HepG2 (cell line): Measurements from ENCODE around the gene JPH3. TPM values are rescaled to one million over a fixed set of nuclear protein-coding genes. Genes with fewer than 3 reads are reported as not detected.

ENCODE experiments used
- ATF7 ChIP-seq, 2 experiments: fragments of 450-650 bp in 1 of 2; sonication (generic) in 1 of 2; formaldehyde crosslinking in 1 of 2; IDR thresholded peaks; 2 replicates each; pipeline versions ENCODE4 v1.4.0 to v1.6.1; 2016 to 2020; ENCODE audit warnings: antibody characterized with exemption in 1 of 2, mild to moderate bottlenecking in 1 of 2, missing genetic modification reagents in 1 of 2
- CAMTA2 ChIP-seq: sonication (generic); formaldehyde crosslinking; IDR thresholded peaks from 2 replicates; pipeline ENCODE4 v1.4.0; 2020; ENCODE audit warnings: mild to moderate bottlenecking, missing genetic modification reagents, borderline replicate concordance
- FOXK2 ChIP-seq: fragments of 450-650 bp; IDR thresholded peaks from 2 replicates; pipeline ENCODE4 v1.6.1; 2016
- NFRKB ChIP-seq: fragments of 450-650 bp; IDR thresholded peaks from 2 replicates; pipeline ENCODE4 v1.6.1; 2017
- RAD51 ChIP-seq: fragments of 450-650 bp; IDR thresholded peaks from 2 replicates; pipeline ENCODE4 v1.6.1; 2016; ENCODE audit warnings: borderline replicate concordance
- XRCC5 ChIP-seq: fragments of 200-400 bp; formaldehyde crosslinking; optimal IDR thresholded peaks from 2 replicates; pipeline ENCODE3; 2017; ENCODE audit warnings: mild to moderate bottlenecking, low read length
- ZNF282 ChIP-seq: fragments of 450-650 bp; IDR thresholded peaks from 2 replicates; pipeline ENCODE4 v1.6.1; 2018; ENCODE audit not compliant: partially characterized antibody
- ZNF570 ChIP-seq: sonication (generic); formaldehyde crosslinking; IDR thresholded peaks from 2 replicates; pipeline ENCODE4 v1.4.0; 2020; ENCODE audit warnings: mild to moderate bottlenecking, missing genetic modification reagents, borderline replicate concordance
- polyA plus RNA-seq, 8 experiments: library from polyadenylated mRNA; depleted of rRNA in 3 of 8; stranded (reverse) in 7 of 8; unstranded in 1 of 8; fragments of >200 nt; fragmentation: Illumina TruSeq in 4 of 8; extraction: Trizol in 4 of 8; gene quantifications; 2 replicates each; pipeline versions ENCODE4 v1.2.1 to v1.2.3, GENCODE V29; 2011 to 2016; ENCODE audit warnings: low read depth in 4 of 8, missing spikeins in 1 of 8, mixed read lengths in 1 of 8; ENCODE audit not compliant: insufficient read depth in 1 of 8
- total RNA-seq, 5 experiments: library from RNA; depleted of rRNA; stranded (reverse); fragments of >200 nt; fragmentation: Illumina TruSeq; extraction: Trizol; gene quantifications; 2 replicates each; pipeline ENCODE4 v1.2.3, GENCODE V29; 2016; ENCODE audit warnings: low read depth in 1 of 5
- TF ChIP-seq, protein P1 (sequence below): sonication (generic); formaldehyde crosslinking; IDR thresholded peaks from 2 replicates; pipeline ENCODE4 v1.4.0; 2020; ENCODE audit warnings: missing genetic modification reagents, borderline replicate concordance
- TF ChIP-seq, protein P2 (sequence below): sonication (generic); formaldehyde crosslinking; IDR thresholded peaks from one replicate; pipeline ENCODE4 v1.5.1; 2020; ENCODE audit warnings: mild to moderate bottlenecking, missing genetic modification reagents; ENCODE audit errors: not compliant biosample characterization
- TF ChIP-seq, protein P3 (sequence below): sonication (generic); formaldehyde crosslinking; conservative IDR thresholded peaks from 2 replicates; pipeline ENCODE4 v1.8.1; 2023; ENCODE audit warnings: missing genetic modification reagents
- TF ChIP-seq, protein P4 (sequence below): sonication (generic); formaldehyde crosslinking; IDR thresholded peaks from 2 replicates; pipeline ENCODE4 v1.4.0; 2020; ENCODE audit warnings: mild to moderate bottlenecking, missing genetic modification reagents, borderline replicate concordance

The JPH3 gene
- total and polyA plus RNA-seq, 2 of the 13 experiments (the other 11 are each of a cell fraction or from before 2014, with no cell fraction given): not detected

DNA sequence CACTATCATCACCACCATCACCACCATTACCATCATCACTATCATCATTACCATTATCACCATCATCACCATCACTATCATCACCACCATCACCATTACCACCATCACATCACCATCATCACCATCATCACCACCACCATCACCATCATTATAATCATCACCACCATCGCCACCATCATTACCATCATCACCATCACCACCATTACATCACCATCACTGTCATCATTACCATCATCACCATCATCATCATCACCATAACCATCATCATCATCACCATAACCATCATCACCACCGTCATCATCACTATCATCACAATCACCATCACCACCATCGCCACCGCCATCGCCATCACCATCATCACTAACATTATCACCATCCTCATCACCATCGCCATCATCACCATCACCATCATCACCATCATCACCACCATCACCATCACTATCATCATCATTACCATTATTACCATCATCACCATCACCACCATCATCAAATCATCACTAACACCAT, 4.9 kb upstream of the JPH3 start (continued):
- TF ChIP-seq, protein P1, sequence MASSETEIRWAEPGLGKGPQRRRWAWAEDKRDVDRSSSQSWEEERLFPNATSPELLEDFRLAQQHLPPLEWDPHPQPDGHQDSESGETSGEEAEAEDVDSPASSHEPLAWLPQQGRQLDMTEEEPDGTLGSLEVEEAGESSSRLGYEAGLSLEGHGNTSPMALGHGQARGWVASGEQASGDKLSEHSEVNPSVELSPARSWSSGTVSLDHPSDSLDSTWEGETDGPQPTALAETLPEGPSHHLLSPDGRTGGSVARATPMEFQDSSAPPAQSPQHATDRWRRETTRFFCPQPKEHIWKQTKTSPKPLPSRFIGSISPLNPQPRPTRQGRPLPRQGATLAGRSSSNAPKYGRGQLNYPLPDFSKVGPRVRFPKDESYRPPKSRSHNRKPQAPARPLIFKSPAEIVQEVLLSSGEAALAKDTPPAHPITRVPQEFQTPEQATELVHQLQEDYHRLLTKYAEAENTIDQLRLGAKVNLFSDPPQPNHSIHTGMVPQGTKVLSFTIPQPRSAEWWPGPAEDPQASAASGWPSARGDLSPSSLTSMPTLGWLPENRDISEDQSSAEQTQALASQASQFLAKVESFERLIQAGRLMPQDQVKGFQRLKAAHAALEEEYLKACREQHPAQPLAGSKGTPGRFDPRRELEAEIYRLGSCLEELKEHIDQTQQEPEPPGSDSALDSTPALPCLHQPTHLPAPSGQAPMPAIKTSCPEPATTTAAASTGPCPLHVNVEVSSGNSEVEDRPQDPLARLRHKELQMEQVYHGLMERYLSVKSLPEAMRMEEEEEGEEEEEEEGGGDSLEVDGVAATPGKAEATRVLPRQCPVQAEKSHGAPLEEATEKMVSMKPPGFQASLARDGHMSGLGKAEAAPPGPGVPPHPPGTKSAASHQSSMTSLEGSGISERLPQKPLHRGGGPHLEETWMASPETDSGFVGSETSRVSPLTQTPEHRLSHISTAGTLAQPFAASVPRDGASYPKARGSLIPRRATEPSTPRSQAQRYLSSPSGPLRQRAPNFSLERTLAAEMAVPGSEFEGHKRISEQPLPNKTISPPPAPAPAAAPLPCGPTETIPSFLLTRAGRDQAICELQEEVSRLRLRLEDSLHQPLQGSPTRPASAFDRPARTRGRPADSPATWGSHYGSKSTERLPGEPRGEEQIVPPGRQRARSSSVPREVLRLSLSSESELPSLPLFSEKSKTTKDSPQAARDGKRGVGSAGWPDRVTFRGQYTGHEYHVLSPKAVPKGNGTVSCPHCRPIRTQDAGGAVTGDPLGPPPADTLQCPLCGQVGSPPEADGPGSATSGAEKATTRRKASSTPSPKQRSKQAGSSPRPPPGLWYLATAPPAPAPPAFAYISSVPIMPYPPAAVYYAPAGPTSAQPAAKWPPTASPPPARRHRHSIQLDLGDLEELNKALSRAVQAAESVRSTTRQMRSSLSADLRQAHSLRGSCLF (CRISPR knock-in tag): no peak
- TF ChIP-seq ZNF282: peak; percentile 95
- TF ChIP-seq, protein P2, sequence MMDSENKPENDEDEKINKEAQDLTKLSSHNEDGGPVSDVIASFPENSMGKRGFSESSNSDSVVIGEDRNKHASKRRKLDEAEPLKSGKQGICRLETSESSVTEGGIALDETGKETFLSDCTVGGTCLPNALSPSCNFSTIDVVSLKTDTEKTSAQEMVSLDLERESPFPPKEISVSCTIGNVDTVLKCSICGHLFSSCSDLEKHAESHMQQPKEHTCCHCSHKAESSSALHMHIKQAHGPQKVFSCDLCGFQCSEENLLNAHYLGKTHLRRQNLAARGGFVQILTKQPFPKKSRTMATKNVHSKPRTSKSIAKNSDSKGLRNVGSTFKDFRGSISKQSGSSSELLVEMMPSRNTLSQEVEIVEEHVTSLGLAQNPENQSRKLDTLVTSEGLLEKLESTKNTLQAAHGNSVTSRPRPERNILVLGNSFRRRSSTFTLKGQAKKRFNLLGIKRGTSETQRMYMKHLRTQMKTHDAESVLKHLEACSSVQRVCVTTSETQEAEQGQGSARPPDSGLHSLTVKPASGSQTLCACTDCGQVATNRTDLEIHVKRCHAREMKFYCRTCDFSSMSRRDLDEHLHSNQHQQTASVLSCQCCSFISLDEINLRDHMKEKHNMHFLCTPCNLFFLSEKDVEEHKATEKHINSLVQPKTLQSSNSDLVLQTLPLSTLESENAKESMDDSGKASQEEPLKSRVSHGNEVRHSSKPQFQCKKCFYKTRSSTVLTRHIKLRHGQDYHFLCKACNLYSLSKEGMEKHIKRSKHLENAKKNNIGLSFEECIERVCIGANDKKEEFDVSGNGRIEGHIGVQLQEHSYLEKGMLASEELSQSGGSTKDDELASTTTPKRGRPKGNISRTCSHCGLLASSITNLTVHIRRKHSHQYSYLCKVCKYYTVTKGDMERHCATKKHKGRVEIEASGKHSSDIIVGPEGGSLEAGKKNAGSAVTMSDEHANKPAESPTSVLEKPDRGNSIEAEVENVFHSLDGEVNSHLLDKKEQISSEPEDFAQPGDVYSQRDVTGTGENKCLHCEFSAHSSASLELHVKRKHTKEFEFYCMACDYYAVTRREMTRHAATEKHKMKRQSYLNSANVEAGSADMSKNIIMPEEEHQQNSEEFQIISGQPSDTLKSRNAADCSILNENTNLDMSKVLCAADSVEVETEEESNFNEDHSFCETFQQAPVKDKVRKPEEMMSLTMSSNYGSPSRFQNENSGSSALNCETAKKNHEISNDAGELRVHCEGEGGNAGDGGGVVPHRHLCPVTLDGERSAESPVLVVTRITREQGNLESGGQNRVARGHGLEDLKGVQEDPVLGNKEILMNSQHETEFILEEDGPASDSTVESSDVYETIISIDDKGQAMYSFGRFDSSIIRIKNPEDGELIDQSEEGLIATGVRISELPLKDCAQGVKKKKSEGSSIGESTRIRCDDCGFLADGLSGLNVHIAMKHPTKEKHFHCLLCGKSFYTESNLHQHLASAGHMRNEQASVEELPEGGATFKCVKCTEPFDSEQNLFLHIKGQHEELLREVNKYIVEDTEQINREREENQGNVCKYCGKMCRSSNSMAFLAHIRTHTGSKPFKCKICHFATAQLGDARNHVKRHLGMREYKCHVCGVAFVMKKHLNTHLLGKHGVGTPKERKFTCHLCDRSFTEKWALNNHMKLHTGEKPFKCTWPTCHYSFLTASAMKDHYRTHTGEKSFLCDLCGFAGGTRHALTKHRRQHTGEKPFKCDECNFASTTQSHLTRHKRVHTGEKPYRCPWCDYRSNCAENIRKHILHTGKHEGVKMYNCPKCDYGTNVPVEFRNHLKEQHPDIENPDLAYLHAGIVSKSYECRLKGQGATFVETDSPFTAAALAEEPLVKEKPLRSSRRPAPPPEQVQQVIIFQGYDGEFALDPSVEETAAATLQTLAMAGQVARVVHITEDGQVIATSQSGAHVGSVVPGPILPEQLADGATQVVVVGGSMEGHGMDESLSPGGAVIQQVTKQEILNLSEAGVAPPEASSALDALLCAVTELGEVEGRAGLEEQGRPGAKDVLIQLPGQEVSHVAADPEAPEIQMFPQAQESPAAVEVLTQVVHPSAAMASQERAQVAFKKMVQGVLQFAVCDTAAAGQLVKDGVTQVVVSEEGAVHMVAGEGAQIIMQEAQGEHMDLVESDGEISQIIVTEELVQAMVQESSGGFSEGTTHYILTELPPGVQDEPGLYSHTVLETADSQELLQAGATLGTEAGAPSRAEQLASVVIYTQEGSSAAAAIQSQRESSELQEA: no peak
- peak; percentile 7; the same call in 1 of the 2 replicates for TF ChIP-seq FOXK2
- 0 out of 2 replicates have a peak, but pooled peaks have one; percentile 1 for TF ChIP-seq NFRKB
- peak; percentile 97 for TF ChIP-seq ATF7 (IDR thresholded peaks at IDR 0.05)
- no peak for TF ChIP-seq ATF7 (CRISPR knock-in tag; IDR thresholded peaks at IDR 0.05)
- TF ChIP-seq XRCC5: no peak
- TF ChIP-seq, protein P3, sequence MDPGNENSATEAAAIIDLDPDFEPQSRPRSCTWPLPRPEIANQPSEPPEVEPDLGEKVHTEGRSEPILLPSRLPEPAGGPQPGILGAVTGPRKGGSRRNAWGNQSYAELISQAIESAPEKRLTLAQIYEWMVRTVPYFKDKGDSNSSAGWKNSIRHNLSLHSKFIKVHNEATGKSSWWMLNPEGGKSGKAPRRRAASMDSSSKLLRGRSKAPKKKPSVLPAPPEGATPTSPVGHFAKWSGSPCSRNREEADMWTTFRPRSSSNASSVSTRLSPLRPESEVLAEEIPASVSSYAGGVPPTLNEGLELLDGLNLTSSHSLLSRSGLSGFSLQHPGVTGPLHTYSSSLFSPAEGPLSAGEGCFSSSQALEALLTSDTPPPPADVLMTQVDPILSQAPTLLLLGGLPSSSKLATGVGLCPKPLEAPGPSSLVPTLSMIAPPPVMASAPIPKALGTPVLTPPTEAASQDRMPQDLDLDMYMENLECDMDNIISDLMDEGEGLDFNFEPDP (CRISPR knock-in tag): no peak
- no peak for TF ChIP-seq ZNF570 (CRISPR knock-in tag)
- peak; percentile 4; the same call in 1 of the 2 replicates for TF ChIP-seq RAD51
- TF ChIP-seq, protein P4, sequence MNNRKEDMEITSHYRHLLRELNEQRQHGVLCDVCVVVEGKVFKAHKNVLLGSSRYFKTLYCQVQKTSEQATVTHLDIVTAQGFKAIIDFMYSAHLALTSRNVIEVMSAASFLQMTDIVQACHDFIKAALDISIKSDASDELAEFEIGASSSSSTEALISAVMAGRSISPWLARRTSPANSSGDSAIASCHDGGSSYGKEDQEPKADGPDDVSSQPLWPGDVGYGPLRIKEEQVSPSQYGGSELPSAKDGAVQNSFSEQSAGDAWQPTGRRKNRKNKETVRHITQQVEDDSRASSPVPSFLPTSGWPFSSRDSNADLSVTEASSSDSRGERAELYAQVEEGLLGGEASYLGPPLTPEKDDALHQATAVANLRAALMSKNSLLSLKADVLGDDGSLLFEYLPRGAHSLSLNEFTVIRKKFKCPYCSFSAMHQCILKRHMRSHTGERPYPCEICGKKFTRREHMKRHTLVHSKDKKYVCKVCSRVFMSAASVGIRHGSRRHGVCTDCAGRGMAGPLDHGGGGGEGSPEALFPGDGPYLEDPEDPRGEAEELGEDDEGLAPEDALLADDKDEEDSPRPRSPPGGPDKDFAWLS (CRISPR knock-in tag): no peak
- TF ChIP-seq CAMTA2: no peak
